ENCODE measurements around the gene FOXA3. TPM values are rescaled to one million over a fixed set of nuclear protein-coding genes. Genes with fewer than 3 reads are reported as not detected.

Gene FOXA3
- total and polyA plus RNA-seq, 2 donors (not counting 3 experiments of a cell fraction or from before 2014, with no cell fraction given), result 0.06 TPM; not detected in 1

- Histone ChIP-seq H3K4me2 (ENCODE audit: insufficient read depth, low read length) (no peak overlapping the region), H4K20me1 (replicated peaks; ENCODE audit: control insufficient read depth, extremely low read depth, insufficient read depth, low read length) (no peaks in the 10 kb centered on the region), H3K36me3 (ENCODE audit: control insufficient read depth in 2 of 2, extremely low read depth in 1 of 2, insufficient read depth in 2 of 2, low read length in 2 of 2) (peaks cover 12 to 68% of the 10 kb centered on the region in 2 experiments), H3K79me2 (ENCODE audit: control insufficient read depth, insufficient read depth, low read length) (no peaks in the 10 kb centered on the region), H3K4me3 (replicated peaks in 1 of 3; ENCODE audit: insufficient read depth in 1 of 3, low read depth in 1 of 3, low read length in 3 of 3) (no peak overlapping the region), H3K27me3 (ENCODE audit: control insufficient read depth in 2 of 2, insufficient read depth in 2 of 2, low read length in 2 of 2) (no peaks in the 10 kb centered on the region), H3K4me1 (ENCODE audit: control insufficient read depth, extremely low read depth, insufficient read depth, low read length) (no peaks in the 10 kb centered on the region), H3K9ac (replicated peaks; ENCODE audit: extremely low read depth, insufficient read depth, low read length) (no peak overlapping the region), H3K27ac (ENCODE audit: insufficient read depth, low read depth, low read length) (no peak overlapping the region), H3K9me1 (replicated peaks; ENCODE audit: control insufficient read depth, extremely low read depth, insufficient read depth, low read length) (no peaks in the 10 kb centered on the region), H2AFZ (ENCODE audit: low read depth, low read length) (no peak overlapping the region), H3K9me3 (replicated peaks; ENCODE audit: control insufficient read depth, insufficient read depth, low read length) (no peaks in the 10 kb centered on the region)
- BruUV-seq (replicated peaks), result no TSS peak
- DNase-seq (ENCODE audit: low read depth, low spot score) (no peak), FAIRE-seq (no peak)
- dilution Hi-C loops (cut with MboI; ENCODE audit: extremely low pct_ligation_motif_present, low sequenced_read_pairs) (no loop called here), intact Hi-C loops (cut with micrococcal nuclease) (no loop called here)
- TF ChIP-seq POLR2A (IDR thresholded peaks at IDR 0.05; ENCODE audit: low read depth, low read length), result no peak
- TF ChIP-seq CTCF (IDR thresholded peaks at IDR 0.05; ENCODE audit: extremely low read depth in 1 of 2, insufficient read depth in 1 of 2, low read depth in 1 of 2, low read length in 2 of 2), result no peak
- no peak for TF ChIP-seq MYC (IDR thresholded peaks at IDR 0.05; ENCODE audit: low read depth, low read length)
- TF ChIP-seq EZH2 (IDR thresholded peaks at IDR 0.05; ENCODE audit: borderline replicate concordance, low read depth, low read length, severe bottlenecking), result no peak
- TF ChIP-seq FOS (IDR thresholded peaks at IDR 0.05; ENCODE audit: borderline replicate concordance, insufficient read depth, low read length), result no peak
- TF ChIP-seq JUN (IDR thresholded peaks at IDR 0.05; ENCODE audit: borderline replicate concordance, insufficient read depth, insufficient read length, low read depth), result no peak
- no peak for TF ChIP-seq POLR2AphosphoS5 (IDR thresholded peaks at IDR 0.05; ENCODE audit: insufficient read depth, low read depth, low read length)
- TF ChIP-seq MAX (IDR thresholded peaks at IDR 0.05; ENCODE audit: insufficient read depth, insufficient read length), result no peak
- no peak for TF ChIP-seq GATA2 (IDR thresholded peaks at IDR 0.05; ENCODE audit: insufficient read depth, insufficient read length, low read depth, low read length)
- CTCF ChIA-PET, result interaction anchor here (4.1 kb wide), 1 partner anchor 11 kb away, joined by 35 read pairs; no protein-coding TSS in a partner anchor
- POLR2A ChIA-PET, result no interaction called here
Observed at GRCh38 chr19:45828523-45828922, 35.6 kb upstream of the FOXA3 start.
